Measurements from ENCODE around the gene PBX3. TPM values are rescaled to one million over a fixed set of nuclear protein-coding genes. Genes with fewer than 3 reads are reported as not detected.

Gene PBX3
- total RNA-seq, 2 experiments from 2014 or later: 40.8 to 54.6 TPM

DNA sequence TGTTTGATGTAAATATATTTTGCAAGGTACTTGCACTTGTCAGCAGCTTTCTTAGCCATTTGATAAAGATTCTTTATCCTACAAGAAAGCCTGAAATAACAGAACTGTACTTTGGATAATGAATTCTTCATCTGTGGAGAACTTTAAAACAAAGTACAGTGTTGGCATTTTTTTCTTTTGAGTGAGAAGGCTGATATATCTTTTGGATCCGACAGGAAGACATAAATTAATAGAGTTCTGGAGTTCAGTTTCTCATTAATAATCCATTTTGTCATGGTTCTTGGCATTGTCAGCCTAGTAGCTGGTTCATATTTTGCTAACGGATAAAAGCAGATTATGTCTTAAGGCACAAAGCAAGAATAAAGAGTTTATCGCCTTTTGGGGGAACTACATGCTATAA is 17.0 kb downstream of the PBX3 start:
- ChIA-PET POLR2A (interaction anchor here (0.6 kb wide), 1 partner anchor 739 kb away, joined by 3 read pairs; no protein-coding TSS in a partner anchor), CTCF (ENCODE audit: unreplicated experiment) (no interaction called here)
- H3K36me3 ChIP-seq (ENCODE audit: insufficient read depth, low read length): no peaks in the 10 kb centered on the region
- BruUV-seq (replicated peaks): no TSS peak
- no peak overlapping the region for H3K4me3 ChIP-seq (ENCODE audit: low read depth, low read length, poor library complexity, severe bottlenecking)
- TF ChIP-seq, protein P1, sequence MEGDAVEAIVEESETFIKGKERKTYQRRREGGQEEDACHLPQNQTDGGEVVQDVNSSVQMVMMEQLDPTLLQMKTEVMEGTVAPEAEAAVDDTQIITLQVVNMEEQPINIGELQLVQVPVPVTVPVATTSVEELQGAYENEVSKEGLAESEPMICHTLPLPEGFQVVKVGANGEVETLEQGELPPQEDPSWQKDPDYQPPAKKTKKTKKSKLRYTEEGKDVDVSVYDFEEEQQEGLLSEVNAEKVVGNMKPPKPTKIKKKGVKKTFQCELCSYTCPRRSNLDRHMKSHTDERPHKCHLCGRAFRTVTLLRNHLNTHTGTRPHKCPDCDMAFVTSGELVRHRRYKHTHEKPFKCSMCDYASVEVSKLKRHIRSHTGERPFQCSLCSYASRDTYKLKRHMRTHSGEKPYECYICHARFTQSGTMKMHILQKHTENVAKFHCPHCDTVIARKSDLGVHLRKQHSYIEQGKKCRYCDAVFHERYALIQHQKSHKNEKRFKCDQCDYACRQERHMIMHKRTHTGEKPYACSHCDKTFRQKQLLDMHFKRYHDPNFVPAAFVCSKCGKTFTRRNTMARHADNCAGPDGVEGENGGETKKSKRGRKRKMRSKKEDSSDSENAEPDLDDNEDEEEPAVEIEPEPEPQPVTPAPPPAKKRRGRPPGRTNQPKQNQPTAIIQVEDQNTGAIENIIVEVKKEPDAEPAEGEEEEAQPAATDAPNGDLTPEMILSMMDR (conservative IDR thresholded peaks at IDR 0.05; ENCODE audit: low read length): no peak
- H2AFZ ChIP-seq (ENCODE audit: low read length): no peak overlapping the region
- intact Hi-C loops (cut with micrococcal nuclease; ENCODE audit: unreplicated experiment): loop anchor here (10.0 kb wide), 1 partner anchor 989 kb away; the partner anchor contains the start of genes NR6A1 and OLFML2A
- H3K4me1 ChIP-seq (ENCODE audit: insufficient read depth, low read length, poor library complexity, severe bottlenecking): peaks cover 14% of the 10 kb centered on the region
- H3K9me3 ChIP-seq (ENCODE audit: low read length): no peaks in the 10 kb centered on the region
- no peaks in the 10 kb centered on the region for H4K20me1 ChIP-seq (ENCODE audit: insufficient read depth, low read length)
- no peaks in the 10 kb centered on the region for H3K79me2 ChIP-seq (ENCODE audit: insufficient read depth, low read depth, low read length)
- H3K4me2 ChIP-seq (ENCODE audit: low read length): no peak overlapping the region
- H3K9me2 ChIP-seq (ENCODE audit: insufficient read depth, low read length): no peaks in the 10 kb centered on the region
- DNase-seq (ENCODE audit: low spot score): no peak
- no peak overlapping the region for H3K27ac ChIP-seq (ENCODE audit: low read depth, low read length, poor library complexity, severe bottlenecking)

DNA sequence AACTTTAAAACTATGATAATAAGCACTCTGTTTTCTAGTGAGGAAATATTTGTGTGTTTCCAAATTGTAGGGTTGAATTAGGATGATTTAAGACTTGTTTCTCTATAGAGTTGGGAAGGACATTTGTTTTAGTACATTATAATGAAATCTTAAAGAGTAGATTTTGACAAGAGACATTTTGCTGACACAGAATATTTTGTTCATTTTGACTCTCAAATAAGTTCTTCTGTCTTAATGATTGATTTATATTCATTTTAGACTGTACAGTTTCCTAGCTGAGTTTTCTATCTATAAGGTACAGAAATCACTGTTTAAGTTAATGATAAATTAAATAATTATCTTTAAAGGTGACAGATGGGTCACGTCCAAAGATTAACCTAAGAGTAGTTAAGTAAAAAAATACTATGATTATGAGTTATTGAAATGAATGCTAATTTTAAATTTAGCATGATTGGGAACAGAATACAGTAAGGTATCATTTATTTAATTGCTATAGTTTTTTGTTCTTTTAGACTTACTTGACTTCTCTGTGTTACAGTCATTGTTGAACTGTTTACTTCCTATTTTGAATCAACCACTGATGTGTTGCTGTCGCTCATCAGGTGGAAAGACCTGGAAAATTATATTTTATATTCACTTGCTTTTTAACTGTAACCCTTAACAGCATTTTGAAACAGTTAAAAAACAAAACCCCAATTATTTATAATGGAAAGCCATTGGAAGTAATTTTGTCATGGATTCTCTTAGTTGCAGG is 19.5 kb downstream of the PBX3 start:
- intact Hi-C loops (cut with micrococcal nuclease; ENCODE audit: unreplicated experiment): loop anchor here (10.0 kb wide), 1 partner anchor 992 kb away; the partner anchor contains the start of genes NR6A1 and OLFML2A
- Histone ChIP-seq H3K79me2 (ENCODE audit: insufficient read depth, low read depth, low read length) (no peaks in the 10 kb centered on the region), H3K4me3 (ENCODE audit: low read depth, low read length, poor library complexity, severe bottlenecking) (no peak overlapping the region), H3K36me3 (ENCODE audit: insufficient read depth, low read length) (no peaks in the 10 kb centered on the region), H2AFZ (ENCODE audit: low read length) (no peak overlapping the region), H4K20me1 (ENCODE audit: insufficient read depth, low read length) (no peaks in the 10 kb centered on the region), H3K9me3 (ENCODE audit: low read length) (no peaks in the 10 kb centered on the region), H3K4me1 (ENCODE audit: insufficient read depth, low read length, poor library complexity, severe bottlenecking) (peaks cover 9% of the 10 kb centered on the region), H3K27ac (ENCODE audit: low read depth, low read length, poor library complexity, severe bottlenecking) (no peak overlapping the region), H3K9me2 (ENCODE audit: insufficient read depth, low read length) (no peaks in the 10 kb centered on the region), H3K4me2 (ENCODE audit: low read length) (no peak overlapping the region)
- no TSS peak for BruUV-seq (replicated peaks)
- no peak for TF ChIP-seq EZH2phosphoT487 (IDR thresholded peaks at IDR 0.05; ENCODE audit: borderline replicate concordance, low read depth, low read length)
- TF ChIP-seq, protein P1 (conservative IDR thresholded peaks at IDR 0.05; ENCODE audit: low read length): no peak
- DNase-seq (ENCODE audit: low spot score): no peak
- POLR2A ChIA-PET: interaction anchor here (2.0 kb wide), 1 partner anchor 16 kb away, joined by 4 read pairs; no protein-coding TSS in a partner anchor
- CTCF ChIA-PET (ENCODE audit: unreplicated experiment): no interaction called here

DNA sequence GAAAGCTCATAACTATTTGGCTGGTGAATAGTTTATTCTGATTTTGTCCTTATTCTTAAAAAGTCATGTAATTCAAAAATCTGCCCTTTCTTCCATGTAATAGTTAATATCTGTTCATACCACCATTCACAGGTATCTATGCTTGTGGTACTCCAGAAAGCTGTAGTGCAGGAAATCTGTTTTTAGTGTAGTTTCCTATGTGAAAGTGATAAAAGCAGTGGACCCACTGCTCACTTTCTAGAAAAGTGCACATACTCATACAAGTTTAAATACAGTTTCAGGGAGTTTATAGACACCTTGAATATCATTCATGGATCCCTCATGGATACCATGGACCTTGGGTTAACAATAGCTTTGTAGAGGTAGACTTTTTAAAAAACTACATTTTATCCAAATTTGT is 20.2 kb downstream of the PBX3 start:
- Histone ChIP-seq H3K79me2 (ENCODE audit: insufficient read depth, low read depth, low read length) (no peaks in the 10 kb centered on the region), H3K4me2 (ENCODE audit: low read length) (no peak overlapping the region), H3K9me2 (ENCODE audit: insufficient read depth, low read length) (no peaks in the 10 kb centered on the region), H3K9me3 (ENCODE audit: low read length) (no peaks in the 10 kb centered on the region), H3K4me1 (ENCODE audit: insufficient read depth, low read length, poor library complexity, severe bottlenecking) (peaks cover 9% of the 10 kb centered on the region), H3K4me3 (ENCODE audit: low read depth, low read length, poor library complexity, severe bottlenecking) (no peak overlapping the region), H3K36me3 (ENCODE audit: insufficient read depth, low read length) (no peaks in the 10 kb centered on the region), H2AFZ (ENCODE audit: low read length) (no peak overlapping the region), H3K27ac (ENCODE audit: low read depth, low read length, poor library complexity, severe bottlenecking) (no peak overlapping the region), H4K20me1 (ENCODE audit: insufficient read depth, low read length) (no peaks in the 10 kb centered on the region)
- intact Hi-C loops (cut with micrococcal nuclease; ENCODE audit: unreplicated experiment): loop anchor here (10.0 kb wide), 1 partner anchor 993 kb away; the partner anchor contains the start of genes NR6A1 and OLFML2A
- POLR2A ChIA-PET: no interaction called here
- no TSS peak for BruUV-seq (replicated peaks)
- CTCF ChIA-PET (ENCODE audit: unreplicated experiment): no interaction called here
- DNase-seq (ENCODE audit: low spot score): no peak
- no peak for TF ChIP-seq EZH2phosphoT487 (IDR thresholded peaks at IDR 0.05; ENCODE audit: borderline replicate concordance, low read depth, low read length)
- TF ChIP-seq, protein P1 (conservative IDR thresholded peaks at IDR 0.05; ENCODE audit: low read length): no peak

Measured in OCI-LY7 (cell line).